ENCODE measurements around the gene PTBP3. TPM values are rescaled to one million over a fixed set of nuclear protein-coding genes. Genes with fewer than 3 reads are reported as not detected.

PTBP3 gene
- total RNA-seq, 1 donor from 2014 or later: 108 TPM

- peak overlapping the region; percentile 98 for H3K4me3 Mint-ChIP-seq (ENCODE audit: unreplicated experiment)
- TF ChIP-seq EZH2 (IDR thresholded peaks at IDR 0.05; ENCODE audit: insufficient read depth, low read length): no peak
- TF ChIP-seq, protein P1, sequence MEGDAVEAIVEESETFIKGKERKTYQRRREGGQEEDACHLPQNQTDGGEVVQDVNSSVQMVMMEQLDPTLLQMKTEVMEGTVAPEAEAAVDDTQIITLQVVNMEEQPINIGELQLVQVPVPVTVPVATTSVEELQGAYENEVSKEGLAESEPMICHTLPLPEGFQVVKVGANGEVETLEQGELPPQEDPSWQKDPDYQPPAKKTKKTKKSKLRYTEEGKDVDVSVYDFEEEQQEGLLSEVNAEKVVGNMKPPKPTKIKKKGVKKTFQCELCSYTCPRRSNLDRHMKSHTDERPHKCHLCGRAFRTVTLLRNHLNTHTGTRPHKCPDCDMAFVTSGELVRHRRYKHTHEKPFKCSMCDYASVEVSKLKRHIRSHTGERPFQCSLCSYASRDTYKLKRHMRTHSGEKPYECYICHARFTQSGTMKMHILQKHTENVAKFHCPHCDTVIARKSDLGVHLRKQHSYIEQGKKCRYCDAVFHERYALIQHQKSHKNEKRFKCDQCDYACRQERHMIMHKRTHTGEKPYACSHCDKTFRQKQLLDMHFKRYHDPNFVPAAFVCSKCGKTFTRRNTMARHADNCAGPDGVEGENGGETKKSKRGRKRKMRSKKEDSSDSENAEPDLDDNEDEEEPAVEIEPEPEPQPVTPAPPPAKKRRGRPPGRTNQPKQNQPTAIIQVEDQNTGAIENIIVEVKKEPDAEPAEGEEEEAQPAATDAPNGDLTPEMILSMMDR (IDR thresholded peaks at IDR 0.05; ENCODE audit: insufficient read depth, low read depth, low read length): no peak
- no peaks in the 10 kb centered on the region for H3K36me3 ChIP-seq (ENCODE audit: insufficient read depth, low read length)
- peak overlapping the region; percentile 94 for H3K9ac ChIP-seq (ENCODE audit: low read length)
- peaks cover 3% of the 10 kb centered on the region for H3K4me1 ChIP-seq (ENCODE audit: insufficient read depth, low read length)
- no peaks in the 10 kb centered on the region for H3K9me3 Mint-ChIP-seq (ENCODE audit: unreplicated experiment)
- H3K9me3 ChIP-seq (ENCODE audit: insufficient read depth, low read depth, low read length): no peaks in the 10 kb centered on the region
- H4K20me1 ChIP-seq (ENCODE audit: insufficient read depth, low read length): peaks cover 3% of the 10 kb centered on the region
- peaks cover 5% of the 10 kb centered on the region for H3K36me3 Mint-ChIP-seq (ENCODE audit: low read depth, unreplicated experiment)
- peak overlapping the region; percentile 79 for H3K4me3 ChIP-seq (ENCODE audit: insufficient read depth, low read depth, low read length)
- H3K4me1 Mint-ChIP-seq (ENCODE audit: low read depth, unreplicated experiment): peaks cover 10% of the 10 kb centered on the region
- H3K27ac ChIP-seq (ENCODE audit: low read depth, low read length): peak overlapping the region; percentile 98
- no peak for FAIRE-seq
- H3K27ac Mint-ChIP-seq (ENCODE audit: unreplicated experiment): peak overlapping the region; percentile 98
- H3K27me3 ChIP-seq (ENCODE audit: insufficient read depth, low read length): no peaks in the 10 kb centered on the region
- peaks cover 16% of the 10 kb centered on the region for H3K79me2 ChIP-seq (ENCODE audit: insufficient read depth, low read length)
- H3K27me3 Mint-ChIP-seq (ENCODE audit: low read depth, unreplicated experiment): no peaks in the 10 kb centered on the region
- peak overlapping the region; percentile 91 for H2AFZ ChIP-seq (ENCODE audit: low read depth, low read length)
- H3K4me2 ChIP-seq (ENCODE audit: low read length): peak overlapping the region; percentile 89
- peak; percentile 93 for DNase-seq (ENCODE audit: low read depth)
These were observed 46.0 kb upstream of the PTBP3 start for GRCh38 chr9:112379177-112380101.

GRCh38 chr9:112378328-112379176 is 45.1 kb upstream of the PTBP3 start:
- peak overlapping the region; percentile 98 for H3K4me3 Mint-ChIP-seq (ENCODE audit: unreplicated experiment)
- peak overlapping the region; percentile 91 for H2AFZ ChIP-seq (ENCODE audit: low read depth, low read length)
- H3K27me3 ChIP-seq (ENCODE audit: insufficient read depth, low read length): no peaks in the 10 kb centered on the region
- peaks cover 10% of the 10 kb centered on the region for H3K4me1 Mint-ChIP-seq (ENCODE audit: low read depth, unreplicated experiment)
- H3K4me2 ChIP-seq (ENCODE audit: low read length): peak overlapping the region; percentile 89
- peak overlapping the region; percentile 77 for H3K4me3 ChIP-seq (ENCODE audit: insufficient read depth, low read depth, low read length)
- H3K27ac ChIP-seq (ENCODE audit: low read depth, low read length): peak overlapping the region; percentile 98
- H3K36me3 Mint-ChIP-seq (ENCODE audit: low read depth, unreplicated experiment): peaks cover 6% of the 10 kb centered on the region
- no peak for DNase-seq (ENCODE audit: low read depth)
- FAIRE-seq: no peak
- peak overlapping the region; percentile 98 for H3K27ac Mint-ChIP-seq (ENCODE audit: unreplicated experiment)
- peaks cover 3% of the 10 kb centered on the region for H3K4me1 ChIP-seq (ENCODE audit: insufficient read depth, low read length)
- H3K9me3 ChIP-seq (ENCODE audit: insufficient read depth, low read depth, low read length): no peaks in the 10 kb centered on the region
- no peaks in the 10 kb centered on the region for H3K9me3 Mint-ChIP-seq (ENCODE audit: unreplicated experiment)
- H3K9ac ChIP-seq (ENCODE audit: low read length): peak overlapping the region; percentile 94
- H3K36me3 ChIP-seq (ENCODE audit: insufficient read depth, low read length): no peaks in the 10 kb centered on the region
- H3K27me3 Mint-ChIP-seq (ENCODE audit: low read depth, unreplicated experiment): no peaks in the 10 kb centered on the region
- TF ChIP-seq EZH2 (IDR thresholded peaks at IDR 0.05; ENCODE audit: insufficient read depth, low read length): no peak
- TF ChIP-seq, protein P1 (IDR thresholded peaks at IDR 0.05; ENCODE audit: insufficient read depth, low read depth, low read length): no peak
- H4K20me1 ChIP-seq (ENCODE audit: insufficient read depth, low read length): peaks cover 3% of the 10 kb centered on the region
- peaks cover 16% of the 10 kb centered on the region for H3K79me2 ChIP-seq (ENCODE audit: insufficient read depth, low read length)

All from astrocyte (in vitro differentiated cells and primary cell).